Measurements from ENCODE around the gene HDGFL1. TPM values are rescaled to one million over a fixed set of nuclear protein-coding genes. Genes with fewer than 3 reads are reported as not detected.

The HDGFL1 gene
- total and polyA plus RNA-seq, 2 of the 8 experiments (the other 6 are each of a cell fraction or from before 2014, with no cell fraction given): not detected

DNA sequence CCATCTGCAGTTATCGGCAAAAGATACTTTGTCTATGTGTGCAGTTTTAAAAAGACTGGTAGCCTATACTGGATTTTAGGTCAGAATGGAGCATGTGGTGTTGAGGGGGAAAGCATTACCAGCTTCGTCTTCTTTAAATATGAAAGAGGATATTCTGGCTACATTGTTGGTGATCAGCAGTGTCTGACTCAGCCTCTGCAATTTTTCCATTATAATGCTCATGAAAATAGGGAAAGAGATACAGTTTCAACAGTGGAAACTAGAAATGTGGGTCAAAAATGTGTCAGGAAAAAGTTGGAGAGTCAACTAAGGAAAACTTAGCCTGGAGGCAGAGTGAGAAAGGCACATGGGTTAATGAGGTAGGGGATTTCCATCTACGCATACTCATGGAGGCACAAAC lies 45.2 kb downstream of the HDGFL1 start:
- H3K56ac ChIP-seq (replicated peaks; ENCODE audit: insufficient read length, low read depth, low read length): no peak overlapping the region
- H3K36me3 ChIP-seq (ENCODE audit: control insufficient read depth in 2 of 4, insufficient read depth in 4 of 4, low read length in 3 of 4): no peaks in the 10 kb centered on the region; a peak in 1 of 8 replicates
- DNase-seq (ENCODE audit: low read depth in 1 of 2, low spot score in 2 of 2): no peak
- no peak for FAIRE-seq
- no peak overlapping the region for H4K8ac ChIP-seq (ENCODE audit: extremely low read depth, insufficient read depth, low read length)
- ChIA-PET POLR2A (ENCODE audit: partially characterized antibody) (no interaction called here), CTCF (ENCODE audit: partially characterized antibody) (interaction anchor here (1.2 to 1.3 kb wide), 2 partner anchors 16 to 122 kb away, joined by 3 to 5 read pairs; no protein-coding TSS in a partner anchor)
- H3K18ac ChIP-seq (ENCODE audit: extremely low read depth, low read length): no peak overlapping the region
- 78% methylated on average over 3 of the region's 3 CpGs; no CpG with 5 or more reads in 1 of the 2 experiments for whole genome bisulfite sequencing, 2 experiments (ENCODE audit: extremely low coverage in 1 of 2, insufficient coverage in 1 of 2, insufficient read length in 1 of 2, insufficient replicate concordance in 2 of 2, low coverage in 1 of 2, low lambda C conversion rate in 2 of 2, missing lambda C conversion rate in 1 of 2)
- H3K4me1 ChIP-seq (replicated peaks in 1 of 4; ENCODE audit: control insufficient read depth in 3 of 4, insufficient read depth in 4 of 4, low read length in 3 of 4): peaks cover 0 to 5% (median 0%) of the 10 kb centered on the region in 4 experiments; a peak in 2 of 7 replicates
- no peak overlapping the region for H3K4ac ChIP-seq (replicated peaks; ENCODE audit: insufficient read length, low read depth, low read length)
- no peaks in the 10 kb centered on the region for H3K23me2 ChIP-seq (ENCODE audit: low read depth, low read length)
- no peaks in the 10 kb centered on the region; a peak in 1 of 4 replicates for H3K9me3 ChIP-seq (ENCODE audit: insufficient read depth in 2 of 2, low read depth in 1 of 2, low read length in 1 of 2)
- no peak overlapping the region for H3K23ac ChIP-seq (ENCODE audit: insufficient read length)
- no peak overlapping the region for H2BK20ac ChIP-seq (ENCODE audit: low read length)
- no peak overlapping the region for H2BK15ac ChIP-seq (ENCODE audit: low read length)
- H2AFZ ChIP-seq (ENCODE audit: low read length): peak overlapping the region; percentile 89
- no peak overlapping the region for H3K4me2 ChIP-seq (ENCODE audit: insufficient read depth in 1 of 2, low read depth in 2 of 2, low read length in 2 of 2)
- H4K91ac ChIP-seq (replicated peaks; ENCODE audit: insufficient read length, low read length): no peak overlapping the region
- no peak overlapping the region for H2AK5ac ChIP-seq (ENCODE audit: low read depth, low read length)
- H3K27me3 ChIP-seq (replicated peaks in 1 of 4; ENCODE audit: control insufficient read depth in 3 of 4, extremely low read depth in 1 of 4, insufficient read depth in 3 of 4, low read length in 3 of 4): no peaks in the 10 kb centered on the region
- TF ChIP-seq TAF7 (optimal IDR thresholded peaks at IDR 0.05; ENCODE audit: borderline replicate concordance, low read depth, low read length) (no peak), POU5F1 (IDR thresholded peaks at IDR 0.05; ENCODE audit: low read depth, low read length) (no peak), POLR2AphosphoS5 (IDR thresholded peaks at IDR 0.05; ENCODE audit: low read depth, low read length) (no peak), CBX8 (IDR thresholded peaks at IDR 0.05; ENCODE audit: borderline replicate concordance, low read depth, low read length) (no peak), KDM5A (IDR thresholded peaks at IDR 0.05; ENCODE audit: low read length) (no peak), BCL11A (IDR thresholded peaks at IDR 0.05; ENCODE audit: low read depth in 2 of 2, low read length in 2 of 2) (no peak)
- TF ChIP-seq, protein P1, sequence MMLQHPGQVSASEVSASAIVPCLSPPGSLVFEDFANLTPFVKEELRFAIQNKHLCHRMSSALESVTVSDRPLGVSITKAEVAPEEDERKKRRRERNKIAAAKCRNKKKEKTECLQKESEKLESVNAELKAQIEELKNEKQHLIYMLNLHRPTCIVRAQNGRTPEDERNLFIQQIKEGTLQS (IDR thresholded peaks at IDR 0.05; ENCODE audit: insufficient read depth, low read depth, low read length): no peak
- H4K20me1 ChIP-seq (replicated peaks in 1 of 2; ENCODE audit: control insufficient read depth in 1 of 2, insufficient read depth in 2 of 2, low read length in 2 of 2): no peaks in the 10 kb centered on the region
- H3K4me3 ChIP-seq (ENCODE audit: extremely low read depth in 1 of 4, insufficient read depth in 2 of 4, low read depth in 3 of 4, low read length in 4 of 4): no peak overlapping the region
- no peak overlapping the region for H2BK5ac ChIP-seq (ENCODE audit: low read depth, low read length)
- no peaks in the 10 kb centered on the region for H3K79me2 ChIP-seq (ENCODE audit: control insufficient read depth in 1 of 2, insufficient read depth in 2 of 2, low read length in 2 of 2)
- H2BK120ac ChIP-seq (replicated peaks; ENCODE audit: low read depth, low read length): no peak overlapping the region
- no peak overlapping the region for H4K5ac ChIP-seq (ENCODE audit: insufficient read length, low read depth, low read length)
- no peaks in the 10 kb centered on the region for H3K79me1 ChIP-seq (ENCODE audit: low read depth, low read length)
- no peak overlapping the region for H3K14ac ChIP-seq (ENCODE audit: insufficient read length)
- no peak overlapping the region for H3K9ac ChIP-seq (replicated peaks in 1 of 4; ENCODE audit: extremely low read depth in 1 of 4, low read depth in 3 of 4, low read length in 3 of 4)
- H2BK12ac ChIP-seq (ENCODE audit: low read depth, low read length): no peak overlapping the region
- H3K27ac ChIP-seq (ENCODE audit: low read depth, low read length): no peak overlapping the region

Measured in H1 (cell line).